Glomerular visceral epithelial cell (primary cell): ENCODE measurements around the gene AGBL4.
"Not testable (repeated sequence)": the region's sequence is repeated elsewhere in the genome, so short reads cannot be mapped to it uniquely, and the experiment has no call there.

Experiments used
- DNase-seq: peaks from one replicate; pipeline ENCODE4 v3.0.0-alpha.2; 2016; ENCODE audit errors: extremely low spot score

AGBL4 gene

GRCh38 chr1:49435291-49435690 is 588.5 kb downstream of the AGBL4 start:
- no peak for DNase-seq

DNA sequence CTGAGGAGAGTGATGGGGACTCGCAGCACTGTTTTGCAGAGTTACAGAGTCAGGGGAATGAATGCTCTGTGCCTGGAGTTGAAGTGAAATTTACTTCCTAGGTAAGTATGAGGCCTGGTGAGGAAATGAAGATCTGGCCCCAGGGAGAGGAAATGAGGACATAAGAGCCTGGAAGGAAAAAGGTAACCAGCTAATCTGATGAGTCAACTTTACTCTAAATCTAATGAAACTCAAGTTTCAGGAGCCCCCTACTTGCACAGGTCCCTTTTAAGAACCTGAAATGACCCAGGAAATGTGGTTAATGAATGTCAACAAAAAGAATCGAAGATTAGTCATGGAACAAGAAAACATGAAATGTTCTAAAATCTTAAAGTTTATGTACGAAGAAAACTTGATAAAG is 599.0 kb downstream of the AGBL4 start:
- DNase-seq: no peak

- DNase-seq: no peak
These were observed 607.0 kb downstream of the AGBL4 start for GRCh38 chr1:49416758-49417157.

DNA sequence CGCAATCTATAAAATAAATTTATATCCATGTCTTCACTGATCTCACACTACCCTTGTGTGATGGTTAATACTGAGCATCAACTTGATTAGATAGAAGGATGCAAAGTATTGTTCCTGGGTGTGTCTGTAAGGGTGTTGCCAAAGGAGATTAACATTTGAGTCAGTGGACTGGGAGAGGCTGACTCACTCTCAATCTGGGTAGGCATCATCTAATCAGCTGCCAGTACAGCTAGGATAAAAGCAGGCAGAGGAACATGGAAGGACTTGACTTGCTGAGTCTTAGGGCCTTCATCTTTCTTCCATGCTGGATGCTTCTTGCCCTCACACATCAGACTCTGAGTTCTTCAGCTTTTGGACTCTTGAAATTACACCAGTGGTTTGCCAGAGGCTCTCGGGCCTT is 615.4 kb downstream of the AGBL4 start:
- DNase-seq: no peak

GRCh38 chr1:49397086-49397485 is 626.7 kb downstream of the AGBL4 start:
- no peak for DNase-seq

DNA sequence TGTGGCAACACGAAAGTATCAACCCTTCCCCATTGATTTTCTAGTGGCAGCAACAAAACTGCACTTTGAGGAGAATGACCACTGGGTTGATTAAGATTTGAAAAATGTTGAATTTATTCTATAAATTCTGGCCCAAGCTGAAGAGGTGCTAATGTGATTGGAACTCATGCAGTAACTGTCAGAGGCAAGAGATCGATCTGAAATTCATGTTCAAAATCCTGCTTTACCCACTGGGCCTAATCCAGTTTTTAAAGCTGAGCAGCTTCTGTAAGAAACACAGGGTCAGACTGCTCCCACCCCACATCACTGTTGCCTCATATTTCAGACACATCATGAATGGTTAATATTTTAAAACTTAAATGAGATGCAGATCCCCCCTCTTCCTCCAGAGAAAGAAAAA is 629.6 kb downstream of the AGBL4 start:
- no peak for DNase-seq

DNA sequence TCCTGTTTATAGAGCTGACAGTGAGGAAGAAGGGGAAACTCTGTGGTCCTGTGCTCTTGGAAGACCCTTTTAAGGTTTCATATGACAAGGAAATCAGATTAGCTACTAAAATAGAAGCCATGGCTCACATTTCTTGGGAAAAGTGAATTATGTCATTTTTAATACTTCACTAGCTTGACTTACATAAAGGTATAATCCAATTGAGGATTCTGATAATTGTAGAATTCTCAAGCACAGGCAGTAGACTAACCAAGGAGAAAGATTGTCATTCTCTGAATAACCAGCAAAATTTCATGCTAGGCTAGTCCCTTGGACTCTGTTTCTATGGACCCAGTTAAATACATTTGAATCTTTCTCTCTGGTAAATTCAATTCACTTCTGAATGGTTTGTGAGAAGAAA is 634.1 kb downstream of the AGBL4 start:
- DNase-seq: no peak

- no peak for DNase-seq
These were observed 659.1 kb downstream of the AGBL4 start for GRCh38 chr1:49364676-49365075.

GRCh38 chr1:49363628-49364027 is 660.1 kb downstream of the AGBL4 start:
- DNase-seq: no peak

DNA sequence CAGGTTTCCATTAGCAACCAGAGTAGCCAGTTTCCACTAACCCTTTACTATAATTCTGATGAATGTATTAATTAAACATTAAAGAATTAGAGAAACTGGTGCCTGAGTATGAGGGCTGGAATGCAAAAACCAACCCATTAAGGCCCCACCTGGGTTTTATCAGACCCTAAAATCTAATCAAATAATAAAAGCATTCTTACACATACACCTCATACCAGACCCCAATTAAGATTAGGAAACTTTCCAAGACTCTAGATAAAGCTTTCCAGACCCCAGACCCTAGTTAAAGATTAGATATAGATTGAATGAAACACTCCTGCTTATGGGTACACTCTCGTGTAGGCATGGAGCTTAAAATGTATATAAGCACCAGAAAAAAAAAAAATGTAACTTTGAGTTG is 665.7 kb downstream of the AGBL4 start:
- DNase-seq: no peak

GRCh38 chr1:49356594-49356993 is 667.2 kb downstream of the AGBL4 start:
- DNase-seq: no peak

DNA sequence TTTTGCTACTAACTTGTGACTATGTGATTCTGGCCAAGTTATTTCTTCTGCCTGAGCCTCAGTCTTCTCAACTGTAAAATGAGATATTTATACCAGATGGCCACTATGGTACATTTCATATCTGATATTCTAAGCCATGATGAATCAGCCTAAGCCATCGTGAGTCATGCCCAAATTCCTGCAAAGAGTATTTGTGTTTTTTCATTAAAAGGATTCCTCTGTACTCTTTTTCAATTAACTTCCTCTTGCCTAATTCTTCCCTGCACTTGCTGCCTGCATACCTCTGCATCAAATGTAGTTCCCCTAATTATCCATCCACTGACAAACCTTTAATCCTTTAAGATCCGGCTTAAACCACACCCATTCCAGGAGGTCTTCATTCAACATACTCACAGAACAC is 672.0 kb downstream of the AGBL4 start:
- no peak for DNase-seq

- DNase-seq: no peak
These were observed 676.9 kb downstream of the AGBL4 start for GRCh38 chr1:49346767-49347349.

GRCh38 chr1:49340576-49340975 is 683.2 kb downstream of the AGBL4 start:
- DNase-seq: no peak

- DNase-seq: no peak
These were observed 684.7 kb downstream of the AGBL4 start for GRCh38 chr1:49339043-49339442.

- no peak for DNase-seq
These were observed 686.5 kb downstream of the AGBL4 start for GRCh38 chr1:49337251-49337650.

- no peak for DNase-seq
These were observed 689.8 kb downstream of the AGBL4 start for GRCh38 chr1:49333906-49334305.

- no peak for DNase-seq
These were observed 692.5 kb downstream of the AGBL4 start for GRCh38 chr1:49331066-49331852.

DNA sequence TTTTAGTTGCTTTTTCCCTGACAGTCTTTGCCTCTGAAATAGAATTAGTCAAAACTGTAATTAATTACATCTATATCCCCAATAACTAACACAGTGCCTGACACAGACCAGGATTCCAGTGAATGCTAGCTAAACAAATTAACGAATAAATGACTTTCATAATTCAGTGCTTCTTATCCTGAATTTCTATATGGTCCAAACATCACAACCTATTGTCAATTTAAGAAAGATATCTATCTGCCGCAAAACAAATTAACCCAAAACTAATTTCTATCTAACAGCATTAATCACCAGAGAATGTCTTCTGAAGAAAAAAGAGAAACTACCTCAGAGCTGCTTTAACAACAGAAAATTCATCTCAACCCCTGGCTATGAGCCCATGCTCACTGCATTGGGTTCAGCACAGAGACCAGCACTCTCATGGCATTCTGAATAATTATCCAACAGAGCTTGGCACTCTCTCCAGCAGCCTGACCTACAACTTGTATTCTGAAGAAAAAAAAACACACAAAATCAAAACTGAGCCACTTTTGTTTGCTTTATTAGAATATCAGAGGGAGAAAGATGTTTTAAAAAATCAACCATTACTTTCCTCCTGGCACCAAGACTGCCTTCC is 699.7 kb downstream of the AGBL4 start:
- no peak for DNase-seq

DNA sequence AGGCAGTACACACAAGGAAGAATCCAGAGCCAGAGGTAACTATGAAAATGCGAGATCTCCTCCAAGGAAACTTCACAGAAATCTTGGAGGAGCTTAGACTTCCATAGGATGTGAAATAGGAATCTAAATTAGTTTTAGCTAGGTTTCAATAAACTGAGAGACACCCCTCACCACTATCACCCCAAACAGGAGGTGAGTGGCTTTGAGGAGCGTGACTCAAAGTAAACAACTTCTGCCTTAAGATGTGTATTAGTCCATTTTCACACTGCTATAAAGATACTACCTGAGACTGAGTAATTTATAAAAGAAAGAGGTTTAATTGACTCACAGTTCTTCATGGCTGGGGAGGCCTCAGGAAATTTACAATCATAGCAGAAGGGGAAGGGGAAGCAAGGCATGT is 703.3 kb downstream of the AGBL4 start:
- not testable (repeated sequence) for DNase-seq

DNA sequence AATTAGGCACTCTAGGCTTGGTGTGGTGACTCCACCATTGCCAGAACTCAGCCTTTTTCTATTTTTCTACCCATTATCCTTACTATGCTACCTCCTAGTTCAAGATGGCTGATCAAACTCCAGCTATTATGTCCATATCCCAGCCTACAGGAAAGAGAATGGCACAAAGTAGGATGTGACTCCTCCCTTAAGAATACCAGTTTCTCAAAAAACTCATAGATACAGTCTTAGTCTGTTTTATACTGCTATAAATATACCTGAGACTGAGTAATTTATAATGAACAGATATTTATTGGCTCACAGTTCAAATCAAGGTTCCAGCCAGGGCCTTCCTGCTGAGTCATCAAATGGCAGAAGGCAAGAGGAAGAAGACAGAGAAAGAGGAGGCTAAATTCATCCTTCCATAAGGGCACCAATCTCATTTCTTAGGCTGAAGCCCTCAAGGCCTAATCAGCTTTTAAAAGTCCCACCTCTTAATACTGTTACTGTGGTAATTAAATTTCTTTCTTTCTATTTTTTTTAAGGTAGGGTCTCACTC is 704.3 kb downstream of the AGBL4 start:
- DNase-seq: no peak

DNA sequence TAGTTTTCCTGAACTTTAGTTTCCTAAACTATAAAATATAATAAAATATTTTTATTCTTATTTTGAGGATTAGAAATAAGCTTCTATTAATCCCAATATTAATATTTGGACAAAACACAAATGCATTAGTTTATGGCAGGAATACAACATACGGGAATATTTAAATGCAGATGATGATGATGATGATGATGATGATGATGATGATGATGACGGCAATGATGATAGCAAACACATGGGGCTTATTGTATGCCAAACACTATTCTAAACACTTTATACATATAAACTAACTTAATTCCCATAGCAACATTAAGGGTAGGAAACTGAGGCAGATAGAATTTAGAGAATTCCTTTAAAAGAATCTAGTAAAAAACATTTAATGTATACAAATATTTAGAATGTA is 705.5 kb downstream of the AGBL4 start:
- DNase-seq: no peak

DNA sequence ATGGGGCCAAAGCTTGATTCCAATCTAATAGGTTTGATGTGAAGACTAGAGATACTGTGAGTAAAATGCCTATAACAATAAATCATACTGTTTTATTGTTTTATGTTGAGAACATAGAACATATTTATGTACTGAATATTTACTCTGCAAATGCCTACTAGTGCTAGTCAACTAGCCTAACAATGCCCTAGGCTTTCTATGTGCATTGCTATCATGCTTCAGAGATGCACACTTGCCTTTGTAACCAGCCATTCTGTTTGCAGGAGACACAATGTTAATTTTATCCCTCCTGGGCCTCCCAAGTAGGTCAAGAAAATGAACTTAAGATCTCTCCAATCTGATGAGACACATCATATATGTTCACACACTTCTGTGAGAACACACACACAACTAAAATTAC is 716.3 kb downstream of the AGBL4 start:
- DNase-seq: no peak
